ENCODE measurements around the gene ARSA.

DNA sequence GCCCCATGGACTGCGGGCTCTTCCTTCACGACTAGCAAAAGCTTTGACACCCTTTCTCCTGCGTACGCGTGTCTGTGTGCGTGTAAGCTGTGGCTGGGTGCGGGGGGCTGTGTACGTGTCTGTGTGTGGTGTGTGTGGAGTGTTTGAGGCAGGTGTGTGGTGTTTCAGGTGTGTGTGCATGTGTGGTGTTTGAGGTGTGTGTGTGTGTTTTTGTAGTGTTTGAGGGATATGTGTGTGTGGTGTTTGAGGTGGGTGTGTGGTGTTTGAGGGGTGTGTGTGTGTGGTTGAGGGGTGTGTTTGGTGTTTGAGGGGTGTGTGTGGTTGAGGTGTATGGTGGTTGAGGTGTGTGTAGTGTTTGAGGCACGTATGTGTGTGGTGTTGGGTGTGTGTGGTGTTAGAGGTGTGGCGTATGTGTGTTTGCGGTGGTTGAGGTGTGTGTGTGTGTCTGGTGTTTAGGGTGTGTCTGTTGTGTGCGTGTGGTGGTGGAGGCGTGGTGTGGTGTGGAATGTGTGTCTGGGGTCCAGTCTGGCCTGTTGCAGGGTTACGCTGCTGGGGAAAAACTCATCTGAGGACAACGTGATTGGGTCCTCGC is 687 bp upstream of the ARSA start:
- TF ChIP-seq, protein P1, sequence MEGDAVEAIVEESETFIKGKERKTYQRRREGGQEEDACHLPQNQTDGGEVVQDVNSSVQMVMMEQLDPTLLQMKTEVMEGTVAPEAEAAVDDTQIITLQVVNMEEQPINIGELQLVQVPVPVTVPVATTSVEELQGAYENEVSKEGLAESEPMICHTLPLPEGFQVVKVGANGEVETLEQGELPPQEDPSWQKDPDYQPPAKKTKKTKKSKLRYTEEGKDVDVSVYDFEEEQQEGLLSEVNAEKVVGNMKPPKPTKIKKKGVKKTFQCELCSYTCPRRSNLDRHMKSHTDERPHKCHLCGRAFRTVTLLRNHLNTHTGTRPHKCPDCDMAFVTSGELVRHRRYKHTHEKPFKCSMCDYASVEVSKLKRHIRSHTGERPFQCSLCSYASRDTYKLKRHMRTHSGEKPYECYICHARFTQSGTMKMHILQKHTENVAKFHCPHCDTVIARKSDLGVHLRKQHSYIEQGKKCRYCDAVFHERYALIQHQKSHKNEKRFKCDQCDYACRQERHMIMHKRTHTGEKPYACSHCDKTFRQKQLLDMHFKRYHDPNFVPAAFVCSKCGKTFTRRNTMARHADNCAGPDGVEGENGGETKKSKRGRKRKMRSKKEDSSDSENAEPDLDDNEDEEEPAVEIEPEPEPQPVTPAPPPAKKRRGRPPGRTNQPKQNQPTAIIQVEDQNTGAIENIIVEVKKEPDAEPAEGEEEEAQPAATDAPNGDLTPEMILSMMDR (conservative IDR thresholded peaks at IDR 0.05; ENCODE audit: low read length) = no peak
- no peak for TF ChIP-seq EZH2phosphoT487 (IDR thresholded peaks at IDR 0.05; ENCODE audit: borderline replicate concordance, low read depth, low read length)
